GM23248 (cell line): ENCODE measurements around the gene PARD6B. TPM values are rescaled to one million over a fixed set of nuclear protein-coding genes. Genes with fewer than 3 reads are reported as not detected.

Experiments
- DNase-seq: peaks from one replicate; pipeline ENCODE4 v3.0.0-alpha.2; 2015
- H2AFZ ChIP-seq: fragments of 200-600 bp; sonication (generic); 2 replicates; pipeline ENCODE4 v1.6.1; 2016; ENCODE audit warnings: antibody characterized with exemption
- H3F3A ChIP-seq: fragments of 200-600 bp; sonication (generic); 2 replicates; pipeline ENCODE4 v1.6.1; 2016; ENCODE audit warnings: mild to moderate bottlenecking, antibody characterized with exemption, mixed run types; ENCODE audit not compliant: insufficient read depth
- H3K27ac ChIP-seq: fragments of 200-600 bp; sonication (generic); 2 replicates; pipeline ENCODE4 v1.5.1; 2016; ENCODE audit warnings: mild to moderate bottlenecking
- H3K27me3 ChIP-seq: fragments of 200-600 bp; sonication (generic); replicated peaks from 2 replicates; pipeline ENCODE4 v1.6.1; 2016; ENCODE audit warnings: mild to moderate bottlenecking; ENCODE audit not compliant: insufficient read depth
- H3K36me3 ChIP-seq: fragments of 200-600 bp; sonication (generic); 2 replicates; pipeline ENCODE4 v1.6.1; 2016; ENCODE audit warnings: low read depth, mild to moderate bottlenecking
- H3K4me1 ChIP-seq: fragments of 200-600 bp; sonication (generic); 2 replicates; pipeline ENCODE4 v1.6.1; 2016; ENCODE audit warnings: mild to moderate bottlenecking; ENCODE audit not compliant: insufficient read depth
- H3K4me2 ChIP-seq: fragments of 200-600 bp; sonication (generic); one replicate; pipeline ENCODE4 v1.6.1; 2016; ENCODE audit warnings: mild to moderate bottlenecking; ENCODE audit not compliant: unreplicated experiment
- H3K4me3 ChIP-seq: fragments of 200-600 bp; sonication (generic); 2 replicates; pipeline ENCODE4 v1.5.1; 2016; ENCODE audit warnings: mild to moderate bottlenecking
- H3K79me2 ChIP-seq: fragments of 200-600 bp; sonication (generic); 2 replicates; pipeline ENCODE4 v1.6.1; 2016; ENCODE audit warnings: mild to moderate bottlenecking; ENCODE audit not compliant: insufficient read depth
- H3K9ac ChIP-seq: fragments of 200-600 bp; sonication (generic); 2 replicates; pipeline ENCODE4 v1.6.1; 2016; ENCODE audit warnings: mild to moderate bottlenecking
- H3K9me2 ChIP-seq: fragments of 200-600 bp; sonication (generic); 2 replicates; pipeline ENCODE4 v1.6.1; 2016; ENCODE audit warnings: mixed run types, mild to moderate bottlenecking, moderate library complexity; ENCODE audit not compliant: insufficient read depth
- H3K9me3 ChIP-seq: fragments of 200-600 bp; sonication (generic); one replicate; pipeline ENCODE4 v1.6.1; 2017; ENCODE audit warnings: low read depth
- H4K20me1 ChIP-seq: fragments of 200-600 bp; sonication (generic); 2 replicates; pipeline ENCODE4 v1.6.0; 2016; ENCODE audit not compliant: insufficient read depth
- EZH2 ChIP-seq: fragments of 200-600 bp; sonication (generic); IDR thresholded peaks from 2 replicates; pipeline ENCODE4 v1.6.1; 2018; ENCODE audit warnings: antibody characterized with exemption, mild to moderate bottlenecking; ENCODE audit not compliant: insufficient read depth, poor library complexity, severe bottlenecking
- EZH2phosphoT487 ChIP-seq: fragments of 200-600 bp; sonication (generic); IDR thresholded peaks from 2 replicates; pipeline ENCODE4 v1.6.1; 2018; ENCODE audit warnings: antibody characterized with exemption, moderate library complexity, mild to moderate bottlenecking, low read depth; ENCODE audit not compliant: insufficient read depth
- WGBS, 2 experiments: methylation state at CpG; one replicate each; pipeline ENCODE4 v1.1.6; 2015 to 2017; ENCODE audit warnings: low lambda C conversion rate in 2 of 2, low coverage in 1 of 2; ENCODE audit errors: missing lambda C conversion rate in 2 of 2; 5-methylcytosine and 5-hydroxymethylcytosine counted together
- in situ Hi-C: fragments of 300-500 bp; cut with MboI; formaldehyde crosslinking; loops from 2 replicates; pipeline ENCODE4 v1.15.0; 2020
- polyA plus RNA-seq: library from polyadenylated mRNA; unstranded; fragments of >200 nt; fragmentation: Nextera tagmentation; extraction: Ambion mirVana; gene quantifications from 2 replicates; pipeline ENCODE4 v1.2.1, GENCODE V29; 2016
- total RNA-seq: library from RNA; depleted of rRNA; stranded (reverse); fragments of >200 nt; shearing (Covaris generic); gene quantifications from 2 replicates; pipeline ENCODE4 v1.2.3, GENCODE V29; 2014

The PARD6B gene
- total and polyA plus RNA-seq, 2 experiments from 2014 or later = 0.16 TPM; not detected in 1

- Histone ChIP-seq H3K27ac (no peak overlapping the region), H3F3A (no peaks in the 10 kb centered on the region), H3K36me3 (no peaks in the 10 kb centered on the region), H3K4me3 (no peak overlapping the region), H3K9me3 (no peaks in the 10 kb centered on the region), H2AFZ (peak overlapping the region; percentile 38; the same call in 1 of the 2 replicates), H3K9me2 (no peaks in the 10 kb centered on the region), H4K20me1 (no peaks in the 10 kb centered on the region), H3K9ac (no peak overlapping the region), H3K4me2 (no peak overlapping the region), H3K79me2 (no peaks in the 10 kb centered on the region), H3K4me1 (peaks cover 18% of the 10 kb centered on the region), H3K27me3 (no peaks in the 10 kb centered on the region)
- 70 to 71% methylated on average over 10 of the region's 10 CpGs for WGBS, 2 experiments
- no peak for DNase-seq
- TF ChIP-seq EZH2 (no peak), EZH2phosphoT487 (no peak)
- in situ Hi-C loops = no loop called here
Observed at GRCh38 chr20:50686821-50687220, 44.6 kb upstream of the PARD6B start.

- no peak overlapping the region for H2AFZ ChIP-seq
- in situ Hi-C loops = no loop called here
- H3K9me2 ChIP-seq = no peaks in the 10 kb centered on the region
- H3F3A ChIP-seq = no peaks in the 10 kb centered on the region
- peaks cover 20% of the 10 kb centered on the region for H3K4me1 ChIP-seq
- H3K79me2 ChIP-seq = no peaks in the 10 kb centered on the region
- no peak overlapping the region for H3K4me2 ChIP-seq
- no peaks in the 10 kb centered on the region for H4K20me1 ChIP-seq
- H3K9ac ChIP-seq = no peak overlapping the region
- WGBS, 2 experiments = 85 to 86% methylated on average over 8 of the region's 8 CpGs
- DNase-seq = no peak
- H3K9me3 ChIP-seq = no peaks in the 10 kb centered on the region
- no peak overlapping the region for H3K4me3 ChIP-seq
- no peaks in the 10 kb centered on the region for H3K27me3 ChIP-seq
- no peak overlapping the region for H3K27ac ChIP-seq
- TF ChIP-seq EZH2phosphoT487 (no peak), EZH2 (no peak)
- H3K36me3 ChIP-seq = no peaks in the 10 kb centered on the region
Observed at GRCh38 chr20:50688256-50688975, 43.0 kb upstream of the PARD6B start.

GRCh38 chr20:50689864-50690649 is 41.3 kb upstream of the PARD6B start:
- Histone ChIP-seq H3K79me2 (no peaks in the 10 kb centered on the region), H2AFZ (peak overlapping the region; percentile 86; the same call in 1 of the 2 replicates), H3K4me2 (peak overlapping the region; percentile 68), H3K4me3 (peak overlapping the region; percentile 66; the same call in 1 of the 2 replicates), H4K20me1 (no peaks in the 10 kb centered on the region), H3K9me3 (no peaks in the 10 kb centered on the region), H3K27ac (no peak overlapping the region), H3K27me3 (no peaks in the 10 kb centered on the region), H3F3A (peaks cover 7% of the 10 kb centered on the region), H3K9me2 (no peaks in the 10 kb centered on the region), H3K4me1 (peaks cover 27% of the 10 kb centered on the region), H3K9ac (no peak overlapping the region), H3K36me3 (no peaks in the 10 kb centered on the region)
- TF ChIP-seq EZH2phosphoT487 (no peak), EZH2 (no peak)
- WGBS, 2 experiments = 14 to 19% methylated on average over 10 of the region's 10 CpGs
- in situ Hi-C loops = no loop called here
- peak; percentile 61 for DNase-seq

GRCh38 chr20:50690650-50691572 is 40.5 kb upstream of the PARD6B start, which contains the start of gene RIPOR3:
RIPOR3 (minus strand) TSS chr20:50691542; CDS start chr20:50691128, 414 bp downstream.
- Histone ChIP-seq H3K4me3 (peak within 1 kb of the TSS; percentile 66), H3K4me1 (peaks cover 36% of the 10 kb centered on the region), H3K27ac (no peak within 1 kb of the TSS), H3K9ac (peak within 1 kb of the TSS; percentile 68), H3K27me3 (no peaks in the 10 kb centered on the region), H3F3A (peaks cover 15% of the 10 kb centered on the region), H3K9me2 (no peaks in the 10 kb centered on the region), H3K9me3 (no peaks in the 10 kb centered on the region), H3K4me2 (peak within 1 kb of the TSS; percentile 68), H2AFZ (peak within 1 kb of the TSS; percentile 86), H3K36me3 (no peaks in the 10 kb centered on the region), H3K79me2 (no peaks in the 10 kb centered on the region), H4K20me1 (no peaks in the 10 kb centered on the region)
- in situ Hi-C loops = no loop called here
- peak; percentile 60 for DNase-seq
- WGBS, 2 experiments = 6 to 9% methylated on average over 32 to 38 of the region's 42 CpGs
- TF ChIP-seq EZH2phosphoT487 = no peak
- no peak for TF ChIP-seq EZH2
